ENCODE measurements around the gene MMP15.

The MMP15 gene

DNA sequence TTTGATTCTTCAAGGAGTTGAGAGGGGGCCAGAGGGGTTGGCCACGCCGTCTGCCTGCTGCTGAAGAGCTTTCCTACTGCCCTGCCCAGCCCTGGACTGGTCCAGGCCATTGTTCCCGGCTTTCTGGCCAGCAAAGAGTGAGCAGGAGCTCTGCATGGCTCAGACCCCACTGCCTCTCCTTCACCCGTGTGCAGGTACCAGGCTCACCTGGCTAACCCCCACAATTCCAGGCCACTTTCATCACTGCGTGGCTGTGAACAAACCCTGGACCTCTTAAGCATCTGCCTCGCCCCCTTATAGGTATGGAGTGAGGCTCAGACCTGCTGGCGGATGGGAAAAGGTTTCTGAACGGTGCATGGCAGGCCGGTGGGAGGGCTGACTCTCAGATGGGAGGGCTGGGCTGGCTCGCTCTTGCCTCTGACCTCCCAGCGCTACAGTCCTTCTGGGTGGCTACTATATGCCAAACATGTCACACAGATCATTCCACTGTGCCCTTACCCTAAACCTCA, 33.9 kb upstream of the MMP15 start:
- TF ChIP-seq, protein P1, sequence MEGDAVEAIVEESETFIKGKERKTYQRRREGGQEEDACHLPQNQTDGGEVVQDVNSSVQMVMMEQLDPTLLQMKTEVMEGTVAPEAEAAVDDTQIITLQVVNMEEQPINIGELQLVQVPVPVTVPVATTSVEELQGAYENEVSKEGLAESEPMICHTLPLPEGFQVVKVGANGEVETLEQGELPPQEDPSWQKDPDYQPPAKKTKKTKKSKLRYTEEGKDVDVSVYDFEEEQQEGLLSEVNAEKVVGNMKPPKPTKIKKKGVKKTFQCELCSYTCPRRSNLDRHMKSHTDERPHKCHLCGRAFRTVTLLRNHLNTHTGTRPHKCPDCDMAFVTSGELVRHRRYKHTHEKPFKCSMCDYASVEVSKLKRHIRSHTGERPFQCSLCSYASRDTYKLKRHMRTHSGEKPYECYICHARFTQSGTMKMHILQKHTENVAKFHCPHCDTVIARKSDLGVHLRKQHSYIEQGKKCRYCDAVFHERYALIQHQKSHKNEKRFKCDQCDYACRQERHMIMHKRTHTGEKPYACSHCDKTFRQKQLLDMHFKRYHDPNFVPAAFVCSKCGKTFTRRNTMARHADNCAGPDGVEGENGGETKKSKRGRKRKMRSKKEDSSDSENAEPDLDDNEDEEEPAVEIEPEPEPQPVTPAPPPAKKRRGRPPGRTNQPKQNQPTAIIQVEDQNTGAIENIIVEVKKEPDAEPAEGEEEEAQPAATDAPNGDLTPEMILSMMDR (conservative IDR thresholded peaks at IDR 0.05; ENCODE audit: low read depth): no peak
- ChIA-PET CTCF (interaction anchor here (0.6 kb wide), 1 partner anchor 1391 kb away, joined by 3 read pairs; no protein-coding TSS in a partner anchor), POLR2A (ENCODE audit: low non-redundant PET) (no interaction called here)
- peak overlapping the region; percentile 81 for H3K27ac ChIP-seq
- no peak for DNase-seq (ENCODE audit: low spot score)

DNA sequence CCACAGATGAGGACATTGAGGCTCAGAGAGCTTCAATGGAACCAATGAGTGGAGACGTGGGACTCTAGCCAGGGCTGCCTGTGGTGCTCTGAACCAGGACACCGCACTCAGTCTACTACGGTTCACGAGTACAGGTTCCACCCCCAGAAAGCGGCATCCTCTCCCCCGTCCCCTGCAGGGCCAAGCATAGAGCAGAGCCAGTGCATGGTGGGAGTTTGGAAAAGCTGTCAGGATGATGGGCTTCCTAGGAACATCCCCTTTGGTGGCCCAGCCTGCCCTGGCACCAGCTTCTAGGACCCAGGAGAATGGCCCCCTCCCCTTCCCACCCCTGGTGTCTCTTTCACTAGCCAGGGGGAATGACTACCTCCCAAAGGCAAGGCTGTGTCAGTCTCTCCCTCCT, 33.5 kb upstream of the MMP15 start:
- POLR2A ChIA-PET (ENCODE audit: low non-redundant PET): no interaction called here

DNA sequence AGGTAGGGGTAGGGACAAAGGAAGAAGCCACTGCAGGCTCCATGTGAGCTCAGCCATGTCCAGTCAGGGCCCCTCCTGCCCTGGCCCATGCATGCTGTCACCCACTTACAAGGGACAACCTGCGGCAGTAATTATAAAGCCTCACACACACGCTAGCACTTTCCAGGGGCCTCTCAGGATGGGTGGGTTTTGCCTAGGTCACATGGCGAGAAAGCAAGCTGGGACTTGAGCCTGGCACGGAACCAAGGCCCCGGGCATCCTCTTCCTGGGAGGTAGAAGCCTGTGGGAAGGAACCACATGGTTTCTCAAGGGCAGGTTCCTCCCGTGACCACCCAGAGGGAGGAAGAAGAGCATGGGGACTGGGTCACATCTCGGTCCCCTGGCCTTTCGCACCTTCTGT, 32.1 kb upstream of the MMP15 start:
- TF ChIP-seq, protein P1 (conservative IDR thresholded peaks at IDR 0.05; ENCODE audit: low read depth): no peak
- ChIA-PET CTCF (interaction anchor here (0.8 to 1.6 kb wide), 2 partner anchors 12 to 87 kb away, joined by 5 to 6 read pairs; no protein-coding TSS in a partner anchor), POLR2A (ENCODE audit: low non-redundant PET) (no interaction called here)
- DNase-seq (ENCODE audit: low spot score): peak; percentile 44
- H3K27ac ChIP-seq: peak overlapping the region; percentile 61

More for the DNA sequence above, 33.5 kb upstream of the MMP15 start:
- no peak for DNase-seq (ENCODE audit: low spot score)
- TF ChIP-seq, protein P1 (conservative IDR thresholded peaks at IDR 0.05; ENCODE audit: low read depth): no peak
- H3K27ac ChIP-seq: peak overlapping the region; percentile 61
- CTCF ChIA-PET: no interaction called here

DNA sequence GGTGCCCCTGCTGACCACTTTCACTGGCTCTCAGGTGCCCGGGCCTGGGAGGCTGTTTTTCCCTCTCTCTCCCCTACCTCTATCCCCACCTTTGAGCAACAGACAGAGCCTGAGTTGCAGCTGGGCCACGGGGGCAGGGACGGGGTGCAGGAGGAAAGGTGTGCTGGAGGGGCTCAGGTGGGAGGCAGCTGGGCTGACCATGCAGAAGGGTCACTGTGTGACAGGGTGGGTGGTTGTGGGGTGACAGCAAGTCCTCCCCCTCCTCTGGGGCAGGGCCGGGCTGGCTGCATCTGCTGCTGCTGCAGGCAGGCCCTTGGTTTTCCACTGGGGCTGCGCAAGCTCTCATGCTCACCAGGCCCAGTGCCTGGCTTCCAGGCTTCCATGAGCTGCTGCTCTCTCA, 31.7 kb upstream of the MMP15 start:
- POLR2A ChIA-PET (ENCODE audit: low non-redundant PET): no interaction called here
- CTCF ChIA-PET: interaction anchor here (0.8 to 1.6 kb wide), 2 partner anchors 11 to 87 kb away, joined by 5 to 6 read pairs; no protein-coding TSS in a partner anchor
- peak overlapping the region; percentile 61 for H3K27ac ChIP-seq
- TF ChIP-seq, protein P1 (conservative IDR thresholded peaks at IDR 0.05; ENCODE audit: low read depth): no peak
- DNase-seq (ENCODE audit: low spot score): no peak

DNA sequence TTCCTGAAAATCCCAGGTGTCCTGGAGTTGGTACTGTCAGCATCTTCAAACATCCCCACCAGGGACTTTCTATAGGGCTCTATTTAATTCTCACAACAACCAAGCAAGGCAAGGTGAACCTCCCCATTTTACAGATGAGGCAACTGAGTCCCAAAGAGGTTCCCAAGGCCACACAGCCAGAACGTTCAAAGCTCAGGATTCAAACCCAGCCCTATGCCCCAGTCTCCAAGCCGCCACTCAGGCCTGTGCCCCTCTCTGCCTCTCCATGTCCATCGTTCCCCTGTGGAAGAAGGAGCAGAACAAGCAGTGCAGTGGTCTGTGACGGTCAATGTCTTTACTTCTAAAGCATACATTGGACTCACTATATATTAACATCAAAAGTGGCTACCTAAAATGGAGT, 31.2 kb upstream of the MMP15 start:
- TF ChIP-seq, protein P1 (conservative IDR thresholded peaks at IDR 0.05; ENCODE audit: low read depth): no peak
- peak overlapping the region; percentile 61; the same call in 1 of the 2 replicates for H3K27ac ChIP-seq
- ChIA-PET POLR2A (ENCODE audit: low non-redundant PET) (no interaction called here), CTCF (interaction anchor here (1.6 kb wide), 1 partner anchor 88 kb away, joined by 6 read pairs; no protein-coding TSS in a partner anchor)
- no peak for DNase-seq (ENCODE audit: low spot score)

DNA sequence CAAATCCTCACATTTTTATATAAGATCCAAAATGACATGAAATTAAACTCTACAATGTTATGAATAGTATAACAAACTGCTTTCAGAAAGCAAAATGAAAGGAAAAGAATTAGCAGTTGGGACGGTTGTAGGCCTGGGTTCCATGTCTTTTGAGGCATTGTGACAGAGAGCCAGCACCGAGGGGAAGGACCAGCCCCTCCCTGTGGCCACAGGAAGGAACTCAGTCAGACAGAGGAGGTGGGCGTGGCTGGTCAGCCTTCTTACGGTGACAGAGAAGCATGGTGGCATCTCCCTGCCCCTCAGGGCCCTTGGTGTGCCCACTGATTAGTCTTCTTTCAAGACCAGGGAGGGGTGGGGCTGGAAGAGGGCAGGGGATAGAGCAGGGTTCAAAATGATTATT, 30.8 kb upstream of the MMP15 start:
- POLR2A ChIA-PET (ENCODE audit: low non-redundant PET): no interaction called here
- TF ChIP-seq, protein P1 (conservative IDR thresholded peaks at IDR 0.05; ENCODE audit: low read depth): no peak; the same call in 1 of the 2 replicates
- DNase-seq (ENCODE audit: low spot score): no peak
- CTCF ChIA-PET: interaction anchor here (1.6 kb wide), 1 partner anchor 88 kb away, joined by 6 read pairs; no protein-coding TSS in a partner anchor
- H3K27ac ChIP-seq: peak overlapping the region; percentile 61
